HG03066 (cell line): Measurements from ENCODE around the gene ABI2.
"Not testable (repeated sequence)": the region's sequence is repeated elsewhere in the genome, so short reads cannot be mapped to it uniquely, and the experiment has no call there.

Source experiments
- ATAC-seq: cut with Tn5 transposase; IDR thresholded peaks from one replicate; pipeline ENCODE4 v1.9.1; 2021; ENCODE audit warnings: low read depth; ENCODE audit not compliant: unreplicated experiment

ABI2 gene

DNA sequence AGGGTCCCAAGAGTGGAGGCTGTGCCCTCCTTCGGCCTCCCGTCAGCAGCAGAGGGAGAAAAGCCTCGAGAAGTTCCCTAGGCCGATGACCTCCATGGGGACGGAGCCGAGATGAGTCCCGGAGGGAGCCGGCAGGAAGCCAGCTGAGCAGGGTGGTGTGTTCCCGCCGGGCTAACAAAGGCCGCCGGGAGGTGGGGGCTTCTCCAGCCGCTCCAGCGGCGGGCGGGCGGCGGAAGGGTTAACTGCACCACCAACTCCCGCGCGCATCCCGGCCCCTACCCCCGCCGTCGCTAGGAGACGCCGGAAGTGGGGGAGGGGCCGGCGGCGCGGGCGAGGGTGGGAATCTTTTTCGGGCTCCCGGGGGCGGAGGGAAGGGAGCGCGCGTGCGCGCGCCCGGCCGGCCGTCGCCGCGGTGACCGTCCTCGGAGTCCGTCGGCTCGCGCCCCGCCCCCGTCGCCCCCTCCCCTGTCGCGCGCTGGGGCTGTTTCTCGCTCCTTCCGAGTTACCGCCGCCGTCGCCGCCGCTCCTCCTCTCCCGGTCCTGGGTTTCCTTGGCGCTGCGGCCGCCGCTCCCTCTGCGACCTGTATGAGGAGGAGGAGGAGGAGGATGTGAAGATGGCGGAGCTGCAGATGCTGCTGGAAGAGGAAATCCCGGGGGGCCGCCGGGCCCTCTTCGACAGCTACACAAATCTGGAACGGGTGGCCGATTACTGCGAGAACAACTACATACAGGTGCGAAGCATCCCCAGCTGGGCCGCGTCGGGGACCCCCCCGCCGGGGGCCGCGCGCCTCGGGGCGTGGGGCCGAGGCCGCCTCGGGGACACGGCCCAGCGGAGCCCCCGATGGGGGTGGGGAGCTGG, at the start of gene ABI2:
ABI2 (plus strand) TSS at position 494 of the 859 bp plus-strand sequence; CDS start at position 615, 121 bp downstream.
- peak; percentile 49 for ATAC-seq

DNA sequence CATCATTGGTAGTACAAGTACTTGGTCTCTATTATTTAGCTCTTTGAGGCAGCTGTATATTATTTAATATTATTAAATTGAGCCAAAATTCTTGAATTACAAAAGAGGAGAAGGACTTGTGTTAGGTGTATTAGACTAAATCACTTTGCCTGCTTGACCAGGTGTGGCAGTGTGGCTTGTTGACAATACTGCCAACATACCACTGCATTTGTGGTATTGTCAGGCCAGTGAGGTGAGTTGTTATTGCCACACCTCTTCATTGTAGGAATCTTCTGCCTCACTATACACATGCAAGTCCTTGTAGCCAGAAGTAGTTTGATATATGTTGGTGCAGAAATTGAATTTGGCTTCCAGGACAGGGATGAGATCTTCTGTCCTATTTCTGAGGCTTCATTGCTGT, 48.9 kb upstream of the ABI2 start:
- ATAC-seq = no peak

DNA sequence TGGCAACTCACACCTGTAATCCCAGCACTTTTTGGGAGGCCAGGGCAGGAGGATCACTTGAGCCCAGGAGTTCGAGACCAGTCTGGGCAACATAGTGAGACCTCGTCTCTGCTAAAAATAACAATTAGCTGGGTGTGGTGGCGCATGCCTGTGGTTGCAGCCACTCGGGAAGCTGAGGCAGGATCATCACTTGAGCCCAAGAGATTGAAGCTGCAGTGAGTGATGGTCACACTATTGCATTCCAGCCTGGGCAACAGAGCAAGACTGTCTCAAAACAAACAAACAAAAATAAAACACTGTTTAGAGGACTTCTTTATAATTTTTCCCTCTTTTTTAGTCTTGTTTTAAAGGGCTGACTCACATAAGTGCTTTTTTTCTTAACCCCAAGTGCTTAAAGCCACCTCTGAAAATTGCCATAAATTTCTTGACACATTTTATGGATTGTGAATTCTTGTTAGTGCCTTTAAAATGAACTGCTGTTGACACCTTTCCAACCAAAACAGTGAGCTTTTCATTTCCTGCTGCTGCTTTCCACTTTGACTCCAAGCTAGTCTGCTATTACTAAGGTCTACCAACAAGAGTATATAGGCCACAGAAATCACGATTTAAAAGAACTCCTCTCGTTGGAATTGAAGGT, 47.6 kb upstream of the ABI2 start:
- no peak for ATAC-seq

DNA sequence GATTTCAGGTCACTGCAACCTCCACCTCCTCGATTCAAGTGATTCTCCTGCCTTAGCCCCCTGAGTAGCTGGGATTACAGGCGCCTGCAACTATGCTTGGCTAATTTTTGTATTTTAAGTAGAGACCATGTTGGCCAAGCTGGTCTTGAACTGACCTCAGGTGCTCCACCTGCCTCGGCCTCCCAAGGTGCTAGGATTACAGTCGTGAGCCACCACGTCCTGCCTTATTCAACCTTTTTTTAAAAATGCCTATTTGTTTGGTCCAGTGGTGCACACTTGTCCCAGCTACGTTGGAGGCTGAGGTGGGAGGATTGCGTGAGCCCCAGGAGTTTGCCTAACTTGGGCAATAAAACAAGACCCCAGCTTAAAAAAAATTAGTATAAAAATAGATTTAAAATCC, 46.1 kb upstream of the ABI2 start:
- ATAC-seq = no peak

DNA sequence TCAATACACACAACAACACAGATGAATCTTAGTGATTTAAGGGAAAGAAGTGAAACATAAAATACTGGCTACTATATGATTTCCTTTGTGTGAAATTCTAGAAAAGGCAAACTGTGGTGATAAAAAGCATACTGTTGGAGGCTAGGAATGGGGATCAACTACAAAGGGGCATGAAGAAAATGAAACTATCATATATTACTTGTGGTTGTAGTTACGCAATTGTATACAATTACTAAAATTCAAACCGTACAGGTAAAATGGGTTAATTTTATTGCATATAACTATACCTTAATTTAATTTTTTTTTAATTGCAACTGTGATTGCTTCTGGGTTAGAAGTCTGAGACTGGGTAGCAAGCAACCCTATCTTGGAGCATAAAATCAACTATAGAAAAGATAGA, 41.7 kb upstream of the ABI2 start:
- ATAC-seq = no peak

DNA sequence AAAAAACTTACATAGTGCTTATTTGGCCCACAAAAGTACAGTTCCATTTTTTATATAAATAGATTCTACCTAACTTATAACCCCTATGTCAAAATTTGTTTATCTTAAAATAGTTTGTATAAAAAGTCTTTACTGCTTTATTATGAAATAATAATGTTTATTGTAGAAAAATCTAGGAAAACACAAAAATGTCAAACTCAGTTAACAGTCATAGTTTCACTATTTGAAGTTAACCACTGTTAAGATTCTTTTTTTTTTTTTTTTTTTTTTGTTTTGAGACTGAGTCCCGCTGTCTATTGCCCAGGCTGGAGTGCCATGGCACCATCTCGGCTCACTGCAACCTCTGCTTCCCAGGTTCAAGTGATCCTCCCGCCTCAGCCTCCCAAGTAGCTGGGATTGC, 26.5 kb upstream of the ABI2 start:
- no peak for ATAC-seq

DNA sequence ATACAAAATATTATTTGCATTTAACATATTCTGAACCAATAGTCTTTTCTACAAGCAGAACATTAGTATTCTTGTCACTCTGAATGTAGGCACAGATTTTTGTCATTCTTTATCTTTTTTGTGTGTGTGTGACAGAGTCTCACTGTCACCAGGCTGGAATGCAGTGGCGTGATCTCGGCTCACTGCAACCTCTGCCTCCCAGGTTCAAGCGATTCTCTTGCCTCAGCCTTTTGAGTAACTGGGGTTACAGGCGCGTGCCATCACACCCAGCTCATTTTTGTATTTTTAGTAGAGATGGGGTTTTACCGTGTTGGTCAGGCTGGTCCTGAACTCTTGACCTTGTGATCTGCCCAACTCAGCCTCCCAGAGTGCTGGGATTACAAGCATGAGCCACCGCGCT, 25.6 kb upstream of the ABI2 start:
- not testable (repeated sequence) for ATAC-seq

DNA sequence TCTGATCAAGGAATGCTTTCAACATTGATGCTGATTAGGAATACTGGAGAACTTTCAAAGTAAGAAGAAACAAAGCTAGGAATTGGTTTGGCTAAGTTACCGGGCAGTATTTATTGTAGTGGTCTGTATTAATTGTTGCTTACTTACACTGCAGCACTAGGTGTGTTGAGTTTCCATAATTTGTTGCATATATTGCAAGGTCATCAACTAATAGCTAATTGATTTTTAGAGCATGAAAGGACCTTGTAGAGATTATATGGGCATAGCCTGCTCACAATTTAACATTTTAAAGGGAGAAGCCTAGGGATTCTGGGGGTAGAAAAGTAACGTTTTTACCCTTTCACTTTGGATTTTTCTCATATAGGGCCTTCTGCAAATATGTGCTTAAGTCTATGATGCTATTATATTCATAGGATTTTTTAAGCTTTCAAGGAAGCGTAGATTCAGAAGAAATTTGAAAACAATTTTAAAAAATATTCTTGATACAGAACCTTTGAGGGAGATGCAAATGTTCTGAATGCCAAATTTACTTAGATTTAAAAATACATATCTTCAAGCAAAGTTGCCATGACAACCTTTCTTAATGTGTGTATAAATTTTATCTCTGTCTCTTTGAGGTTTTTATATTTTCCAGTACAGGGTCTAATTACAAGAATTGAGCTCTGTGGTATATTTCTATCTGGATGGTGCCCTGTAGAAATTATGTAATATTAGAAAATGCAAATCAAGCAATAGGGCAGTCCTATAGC, 17.3 kb upstream of the ABI2 start:
- ATAC-seq = no peak

DNA sequence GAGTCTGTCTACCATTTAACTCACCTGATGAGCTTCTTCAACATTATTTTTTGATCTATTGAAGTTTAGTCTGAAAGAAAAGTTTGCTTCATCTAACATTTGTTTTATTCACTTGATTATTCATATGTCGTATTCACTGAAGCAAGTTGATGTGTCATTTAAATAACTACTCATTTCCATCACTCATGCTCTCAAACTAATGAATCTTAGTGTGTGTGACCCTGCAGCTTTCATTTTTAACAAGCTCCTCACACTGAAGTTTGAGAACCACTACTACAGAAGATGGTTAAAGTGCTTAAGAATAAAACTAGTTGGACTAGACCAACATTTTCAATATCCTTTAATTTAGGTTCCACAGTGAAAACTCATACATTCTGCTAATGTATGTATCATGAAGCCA, 1.8 kb upstream of the ABI2 start:
- no peak for ATAC-seq

DNA sequence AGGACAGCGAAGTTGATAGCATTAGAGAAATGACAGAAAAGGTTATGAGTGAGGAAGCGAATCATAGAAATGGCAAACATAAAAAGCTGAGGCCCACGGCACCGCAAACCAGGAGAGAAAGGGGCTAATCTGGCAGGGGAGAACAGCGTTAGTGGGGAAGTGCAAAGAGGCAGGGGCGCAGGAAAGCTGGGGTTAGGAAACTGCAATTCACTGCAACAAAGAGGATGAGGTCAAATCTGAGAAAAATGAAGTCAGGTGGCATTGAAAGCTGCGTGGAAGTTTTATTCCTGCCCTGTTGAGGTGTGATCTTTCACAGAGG, 653 bp upstream of the ABI2 start:
- ATAC-seq = no peak

DNA sequence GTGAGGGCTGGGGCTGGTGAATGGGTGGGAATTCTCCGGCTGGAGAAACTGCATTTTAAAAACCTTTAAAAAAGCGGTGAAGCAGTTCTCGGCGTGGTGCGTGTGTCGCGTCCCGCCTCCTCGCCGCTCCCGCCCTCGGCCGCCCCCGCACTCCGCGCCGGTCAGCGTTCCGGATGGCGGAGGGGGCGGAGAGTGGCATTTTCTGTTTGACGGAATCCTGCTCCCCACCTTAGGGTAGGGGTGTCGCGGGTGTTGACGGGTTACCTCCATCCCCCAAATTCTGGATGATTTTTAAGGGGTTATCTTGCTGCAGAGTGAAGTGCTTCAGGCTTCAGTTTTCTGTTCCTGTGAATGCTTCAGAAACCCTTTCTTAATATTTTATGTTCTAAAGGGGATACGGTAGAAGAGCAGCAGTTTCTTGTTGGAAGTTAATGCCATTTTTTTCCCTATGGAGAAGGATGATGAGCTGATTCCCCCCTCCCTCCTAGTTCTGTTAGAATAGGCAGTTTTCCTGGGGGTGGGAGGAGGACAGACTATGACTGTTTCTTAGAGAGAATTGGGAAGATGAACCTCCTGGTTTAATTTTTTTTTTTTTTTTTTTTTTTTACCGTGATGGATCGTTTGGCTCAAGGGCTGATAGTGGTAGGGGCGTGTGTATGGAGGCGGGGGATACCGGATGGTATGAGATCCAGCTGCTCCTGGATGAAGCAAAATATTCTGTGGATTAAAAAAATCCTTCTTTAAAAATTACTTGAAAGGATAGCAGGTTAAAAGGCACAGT, 756 bp downstream of the ABI2 start:
- peak; percentile 67 for ATAC-seq

DNA sequence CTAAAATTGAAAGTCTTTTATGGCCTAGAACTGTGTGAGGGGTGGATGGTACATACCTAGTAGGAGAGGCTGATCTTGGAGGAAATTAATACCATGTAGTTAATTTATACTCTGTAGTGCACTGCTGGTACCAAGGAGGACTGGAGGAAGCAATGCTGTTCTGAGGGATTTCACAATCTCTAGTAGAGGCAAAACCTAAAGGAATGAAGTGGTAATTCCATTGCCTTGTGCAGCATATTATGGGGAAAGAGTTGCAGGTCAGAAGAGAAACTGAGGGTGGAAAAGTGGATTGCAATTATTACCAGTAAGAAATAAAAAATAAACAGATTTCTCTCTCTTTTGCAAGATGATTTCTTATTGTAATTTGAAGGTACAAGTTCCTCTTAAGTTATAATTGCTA, 2.2 kb downstream of the ABI2 start:
- ATAC-seq = no peak

DNA sequence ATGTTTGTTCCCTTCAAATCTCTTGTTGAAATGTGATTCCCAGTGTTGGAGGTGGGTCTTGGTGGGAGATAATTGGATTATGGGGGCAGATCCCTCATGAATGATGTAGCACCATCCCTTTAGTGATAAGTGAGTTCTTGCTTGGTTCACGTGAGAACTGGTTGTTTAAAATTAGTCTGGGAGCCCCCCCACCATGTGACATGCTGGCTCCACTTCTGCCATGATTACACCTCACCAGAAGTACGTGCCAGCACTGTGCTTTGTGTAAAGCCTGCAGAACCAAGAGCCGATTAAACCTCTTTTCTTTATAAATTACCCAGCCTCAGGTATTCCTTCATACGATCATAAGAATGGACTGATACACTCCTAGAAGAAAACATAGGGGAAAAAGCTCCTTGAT, 10.1 kb downstream of the ABI2 start:
- no peak for ATAC-seq

DNA sequence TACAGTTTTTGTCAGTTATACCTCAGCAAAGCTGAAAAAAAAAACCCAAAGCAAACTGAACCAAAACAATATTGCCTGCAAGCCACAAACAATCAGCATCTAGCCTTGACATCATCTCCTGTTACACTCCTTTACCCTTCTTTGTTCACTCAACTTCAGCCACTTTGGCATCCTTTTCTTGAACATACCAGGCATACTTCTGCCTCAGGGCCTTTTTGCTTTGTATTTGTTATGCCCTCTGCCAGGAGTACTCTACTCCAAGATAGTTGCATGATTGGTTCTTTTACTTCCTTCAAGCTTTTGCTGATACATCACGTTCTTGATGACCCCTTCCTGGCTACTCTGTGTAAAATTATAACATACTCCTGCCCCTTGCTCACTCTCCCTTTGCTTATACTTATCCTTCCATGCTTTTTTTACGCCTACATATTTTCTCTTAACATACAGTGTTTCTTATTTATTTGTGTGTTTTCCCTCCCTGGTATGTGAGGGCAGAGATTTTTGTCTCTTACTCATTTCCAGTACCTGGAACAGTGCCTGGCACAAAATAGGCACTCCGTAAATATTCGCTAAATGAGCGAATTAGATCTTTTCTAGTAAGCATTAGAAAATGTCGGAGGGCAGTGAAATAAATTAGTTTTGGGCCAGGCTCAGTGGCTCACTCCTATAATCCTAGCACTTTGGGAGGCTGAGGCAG, 12.7 kb downstream of the ABI2 start:
- ATAC-seq = no peak

DNA sequence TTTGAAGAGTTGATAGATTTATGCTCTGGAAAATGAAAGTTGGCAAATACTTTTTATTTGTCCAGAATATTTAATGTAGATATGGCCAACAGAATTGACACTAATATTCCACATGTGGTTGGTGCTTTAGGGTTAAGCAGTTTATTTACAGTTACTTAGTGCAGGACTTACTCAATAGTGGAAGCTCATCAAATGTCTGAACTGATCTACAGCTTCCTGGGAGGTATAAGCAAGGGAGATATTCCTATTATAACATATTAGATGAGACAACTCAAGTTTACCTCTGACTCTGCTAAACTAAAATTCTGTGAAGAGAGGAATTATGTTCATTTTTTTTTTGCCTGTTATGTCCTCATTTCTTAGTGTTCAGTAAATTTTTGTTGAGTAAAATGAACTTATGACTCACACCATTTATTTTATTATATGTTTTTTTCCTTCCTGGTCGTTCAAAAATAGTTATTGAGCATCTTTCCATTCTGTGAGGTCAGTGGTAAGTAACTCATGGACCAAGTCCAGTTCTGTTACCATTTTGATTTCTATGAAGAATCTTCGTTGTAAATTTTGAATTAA, 13.6 kb downstream of the ABI2 start:
- ATAC-seq = no peak

DNA sequence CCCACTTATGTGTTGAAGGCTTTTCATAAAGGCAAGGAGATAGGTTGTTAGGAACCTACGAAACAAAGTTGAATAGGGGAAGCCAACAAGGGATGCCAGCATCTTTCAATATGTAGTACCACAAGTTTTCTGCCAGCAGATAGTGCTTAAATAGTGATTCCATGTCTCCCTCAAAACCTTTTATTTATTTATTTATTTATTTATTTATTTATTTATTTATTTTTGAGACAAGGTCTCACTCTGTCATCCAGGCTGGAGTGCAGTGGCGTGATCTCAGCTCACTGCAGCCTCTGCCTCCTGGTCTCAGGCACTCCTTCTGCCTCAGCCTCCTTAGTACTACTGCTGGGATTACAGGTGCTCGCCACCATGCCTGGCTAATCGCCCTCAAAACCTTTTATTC, 14.2 kb downstream of the ABI2 start:
- ATAC-seq = not testable (repeated sequence)

DNA sequence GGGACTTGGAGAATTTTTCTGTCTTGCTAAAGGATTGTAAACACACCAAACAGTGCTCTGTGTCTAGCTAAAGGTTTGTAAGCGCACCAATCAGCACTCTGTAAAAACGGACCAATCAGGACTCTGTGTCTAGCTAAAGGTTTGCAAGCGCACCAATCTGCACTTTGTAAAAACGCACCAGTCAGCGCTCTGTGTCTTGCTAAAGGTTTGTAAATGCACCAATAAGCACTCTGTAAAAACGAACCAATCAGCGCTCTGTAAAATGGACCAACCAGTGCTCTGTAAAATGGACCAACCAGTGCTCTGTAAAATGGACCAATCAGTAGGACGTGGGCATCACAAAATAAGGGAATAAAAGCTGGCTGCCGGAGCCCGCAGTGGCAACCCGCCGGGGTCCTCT, 16.5 kb downstream of the ABI2 start:
- ATAC-seq = no peak

DNA sequence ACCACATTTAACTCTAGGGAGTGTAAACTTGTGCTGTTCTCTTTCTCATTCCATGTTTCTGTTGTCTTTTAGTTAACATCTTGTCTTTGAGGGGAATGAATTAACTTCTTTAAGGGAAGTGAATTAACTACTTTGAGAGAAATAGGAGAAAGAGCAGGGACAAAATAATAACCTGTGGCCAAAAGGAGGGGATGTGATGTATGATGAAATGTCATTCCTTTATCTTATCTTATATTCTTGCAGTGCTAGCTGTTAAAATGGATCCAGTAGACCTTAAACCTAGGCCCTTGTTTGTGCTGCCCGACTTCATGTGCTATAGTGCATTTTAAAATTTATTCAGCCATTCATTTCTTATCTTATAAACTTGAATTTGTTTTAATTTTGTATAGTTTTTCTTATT, 18.4 kb downstream of the ABI2 start:
- ATAC-seq = no peak

DNA sequence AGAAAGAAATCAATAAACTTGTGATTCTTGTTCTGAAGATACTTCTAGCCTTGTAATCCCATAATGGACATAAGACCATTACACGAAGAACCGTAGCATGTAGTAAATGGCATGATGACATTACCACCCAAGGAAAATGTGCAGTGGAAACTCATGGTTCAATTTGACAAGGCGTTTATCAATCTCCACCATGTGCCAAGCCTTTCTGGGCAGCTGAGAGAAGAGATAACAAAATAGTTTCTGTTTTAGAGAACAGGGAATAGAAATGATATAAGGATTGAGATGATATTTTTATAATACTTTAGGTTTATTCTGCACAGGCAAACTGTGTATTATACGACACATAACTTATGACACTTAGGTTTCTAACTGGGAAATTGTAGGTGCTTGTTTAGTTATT, 19.2 kb downstream of the ABI2 start:
- ATAC-seq = no peak
